GM12878 (cell line): Measurements from ENCODE around the gene JCHAIN. TPM values are rescaled to one million over a fixed set of nuclear protein-coding genes. Genes with fewer than 3 reads are reported as not detected.

Source experiments
- BCL3 ChIP-seq: IDR thresholded peaks from 2 replicates; pipeline ENCODE4 v1.6.1; 2011; ENCODE audit warnings: borderline replicate concordance, low read depth, mild to moderate bottlenecking, moderate library complexity, low read length; ENCODE audit not compliant: insufficient read depth, poor library complexity, severe bottlenecking
- DPF2 ChIP-seq: fragments of 450-650 bp; IDR thresholded peaks from 2 replicates; pipeline ENCODE4 v1.6.1; 2017; ENCODE audit warnings: mild to moderate bottlenecking
- IKZF2 ChIP-seq, 2 experiments: fragments of 450-650 bp; IDR thresholded peaks; 2 replicates each; pipeline ENCODE4 v1.6.1; 2017; ENCODE audit warnings: mild to moderate bottlenecking in 2 of 2, moderate library complexity in 2 of 2
- JUNB ChIP-seq: IDR thresholded peaks from 2 replicates; pipeline ENCODE4 v1.6.1; 2016; ENCODE audit warnings: antibody characterized with exemption, mild to moderate bottlenecking
- JUND ChIP-seq: IDR thresholded peaks from 2 replicates; pipeline ENCODE4 v1.6.1; 2012; ENCODE audit warnings: low read depth, mild to moderate bottlenecking, low read length, improper control_type of control experiment, moderate library complexity
- MEF2B ChIP-seq: fragments of 450-650 bp; IDR thresholded peaks from 2 replicates; pipeline ENCODE4 v1.6.1; 2018; ENCODE audit warnings: mild to moderate bottlenecking, moderate library complexity; ENCODE audit not compliant: partially characterized antibody, poor library complexity, severe bottlenecking
- NBN ChIP-seq: fragments of 450-650 bp; IDR thresholded peaks from 2 replicates; pipeline ENCODE4 v1.6.1; 2016
- NKRF ChIP-seq: fragments of 450-650 bp; conservative IDR thresholded peaks from 2 replicates; pipeline ENCODE4 v1.6.1; 2017; ENCODE audit warnings: mild to moderate bottlenecking, moderate library complexity
- NR2F1 ChIP-seq: fragments of 450-650 bp; conservative IDR thresholded peaks from 2 replicates; pipeline ENCODE4 v1.6.1; 2017; ENCODE audit warnings: mild to moderate bottlenecking
- PAX5 ChIP-seq: IDR thresholded peaks from 2 replicates; pipeline ENCODE4 v1.6.1; 2011; ENCODE audit warnings: low read depth, low read length, borderline replicate concordance
- RUNX3 ChIP-seq: IDR thresholded peaks from 2 replicates; pipeline ENCODE4 v1.6.1; 2012; ENCODE audit warnings: low read length, inconsistent platforms
- SMARCA5 ChIP-seq: fragments of 450-650 bp; IDR thresholded peaks from 2 replicates; pipeline ENCODE4 v1.6.1; 2017; ENCODE audit warnings: mild to moderate bottlenecking
- SRF ChIP-seq, 2 experiments: IDR thresholded peaks; 2 replicates each; pipeline ENCODE4 v1.6.1; 2011; ENCODE audit warnings: low read depth in 2 of 2, low read length in 2 of 2, mild to moderate bottlenecking in 1 of 2, moderate library complexity in 1 of 2
- TCF7 ChIP-seq: IDR thresholded peaks from 2 replicates; pipeline ENCODE4 v1.6.1; 2014; ENCODE audit warnings: antibody characterized with exemption, borderline replicate concordance
- ZBED1 ChIP-seq: IDR thresholded peaks from 2 replicates; pipeline ENCODE4 v1.6.1; 2016; ENCODE audit warnings: borderline replicate concordance
- ZNF217 ChIP-seq: fragments of 450-650 bp; IDR thresholded peaks from 2 replicates; pipeline ENCODE4 v1.6.1; 2017; ENCODE audit warnings: antibody characterized with exemption, mild to moderate bottlenecking
- polyA plus RNA-seq, 11 experiments: library from polyadenylated mRNA; depleted of rRNA in 4 of 11; unstranded in 6 of 11; stranded (reverse) in 5 of 11; fragments of >200 nt; fragmentation: Nextera tagmentation in 4 of 11; fragmentation: Illumina TruSeq in 1 of 11; extraction: Ambion mirVana in 4 of 11; extraction: Trizol in 1 of 11; gene quantifications; 1 replicate in 1 of 11; 2 replicates in 10 of 11; pipeline versions ENCODE4 v1.2.1 to v1.2.3, GENCODE V29; 2011 to 2016; ENCODE audit warnings: inconsistent platforms in 2 of 11, missing spikeins in 2 of 11, low read depth in 1 of 11
- total RNA-seq, 4 experiments: library from RNA; depleted of rRNA in 3 of 4; stranded (reverse); fragments of >200 nt in 3 of 4; fragmentation: Illumina TruSeq in 1 of 4; extraction: Trizol in 1 of 4; gene quantifications; 2 replicates each; pipeline versions ENCODE4 v1.2.1 to v1.2.3, GENCODE V29; 2013 to 2021

JCHAIN gene
- total and polyA plus RNA-seq, 10 of the 15 experiments (the other 5 are each of a cell fraction or from before 2014, with no cell fraction given) = 188 to 1,045 (median 486) TPM

- TF ChIP-seq ZNF217 = peak; percentile 99
- peak; percentile 97 for TF ChIP-seq TCF7
- TF ChIP-seq IKZF2 (IDR thresholded peaks at IDR 0.05) = peak; percentile 41 to 49; a peak in 2 of 4 replicates
- peak; percentile 85 for TF ChIP-seq MEF2B
- TF ChIP-seq NKRF = peak; percentile 66
- peak; percentile 76; the same call in 1 of the 2 replicates for TF ChIP-seq ZBED1
- TF ChIP-seq DPF2 = peak; percentile 90
- 0 out of 4 replicates have a peak, but pooled peaks of 1 of the 2 experiments have one; percentile 24 for TF ChIP-seq SRF (IDR thresholded peaks at IDR 0.05; ENCODE audit: low read depth in 2 of 2, low read length in 2 of 2)
- TF ChIP-seq NR2F1 = peak; percentile 31; the same call in 1 of the 2 replicates
- TF ChIP-seq RUNX3 = peak; percentile 88
- TF ChIP-seq JUNB = peak; percentile 93
- TF ChIP-seq BCL3 = peak; percentile 46
- TF ChIP-seq NBN = 0 out of 2 replicates have a peak, but pooled peaks have one; percentile 21
- 0 out of 2 replicates have a peak, but pooled peaks have one; percentile 13 for TF ChIP-seq PAX5
- TF ChIP-seq SMARCA5 = peak; percentile 77; the same call in 1 of the 2 replicates
- TF ChIP-seq JUND = peak; percentile 59; the same call in 1 of the 2 replicates
These were observed 4.9 kb downstream of the JCHAIN start (continued) for GRCh38 chr4:70661309-70661922.
